ENCODE measurements around the gene SLC4A1. TPM values are rescaled to one million over a fixed set of nuclear protein-coding genes. Genes with fewer than 3 reads are reported as not detected.

Gene SLC4A1
- total RNA-seq = 1 to 10 TPM in 1 of 4 donors, not detected in 3; 2.4 TPM

GRCh38 chr17:44267818-44268490 lies at the start of gene SLC4A1:
Gene SLC4A1, minus strand, starts transcription at chr17:44268135. Its CDS starts 5,269 bp downstream, at chr17:44262866.
- DNase-seq (ENCODE audit: low spot score in 2 of 2) = no peak
- H3K4me3 ChIP-seq (ENCODE audit: low read depth, poor library complexity, severe bottlenecking) = no peak within 1 kb of the TSS
- 64 to 78% methylated on average over 14 of the region's 14 CpGs for WGBS, 2 donors
- intact Hi-C loops (cut with DNase I; ENCODE audit: low total_unique reads) = no loop called here
- TF ChIP-seq CTCF (IDR thresholded peaks at IDR 0.05) (no peak), POLR2A (IDR thresholded peaks at IDR 0.05) (no peak)

DNA sequence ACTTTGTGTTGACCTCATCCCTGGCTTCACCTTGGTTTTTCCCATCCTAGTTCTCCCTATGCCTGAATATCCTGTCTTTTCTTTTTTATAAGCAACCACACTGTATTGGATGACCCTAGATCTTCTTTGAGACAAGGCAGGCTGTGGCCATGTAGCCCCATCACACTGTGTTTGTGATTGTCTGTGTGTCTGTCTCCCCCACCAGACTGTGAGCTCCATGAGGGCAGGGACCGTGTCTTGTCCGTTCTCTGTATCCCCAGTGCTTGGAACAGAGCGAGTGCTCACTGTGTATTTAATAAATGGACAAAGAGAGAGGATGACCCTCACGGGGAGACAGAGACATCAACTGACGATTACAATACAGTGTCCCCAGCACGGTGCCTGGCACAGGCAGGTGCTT lies 49.6 kb upstream of the SLC4A1 start:
- WGBS, 2 donors = 88% methylated on average over 6 of the region's 6 CpGs
- intact Hi-C loops (cut with DNase I; ENCODE audit: low total_unique reads) = no loop called here
- DNase-seq (ENCODE audit: low spot score in 2 of 2) = no peak
- no peak for TF ChIP-seq POLR2A (IDR thresholded peaks at IDR 0.05)
- no peak overlapping the region for H3K4me3 ChIP-seq (ENCODE audit: low read depth, poor library complexity, severe bottlenecking)

DNA sequence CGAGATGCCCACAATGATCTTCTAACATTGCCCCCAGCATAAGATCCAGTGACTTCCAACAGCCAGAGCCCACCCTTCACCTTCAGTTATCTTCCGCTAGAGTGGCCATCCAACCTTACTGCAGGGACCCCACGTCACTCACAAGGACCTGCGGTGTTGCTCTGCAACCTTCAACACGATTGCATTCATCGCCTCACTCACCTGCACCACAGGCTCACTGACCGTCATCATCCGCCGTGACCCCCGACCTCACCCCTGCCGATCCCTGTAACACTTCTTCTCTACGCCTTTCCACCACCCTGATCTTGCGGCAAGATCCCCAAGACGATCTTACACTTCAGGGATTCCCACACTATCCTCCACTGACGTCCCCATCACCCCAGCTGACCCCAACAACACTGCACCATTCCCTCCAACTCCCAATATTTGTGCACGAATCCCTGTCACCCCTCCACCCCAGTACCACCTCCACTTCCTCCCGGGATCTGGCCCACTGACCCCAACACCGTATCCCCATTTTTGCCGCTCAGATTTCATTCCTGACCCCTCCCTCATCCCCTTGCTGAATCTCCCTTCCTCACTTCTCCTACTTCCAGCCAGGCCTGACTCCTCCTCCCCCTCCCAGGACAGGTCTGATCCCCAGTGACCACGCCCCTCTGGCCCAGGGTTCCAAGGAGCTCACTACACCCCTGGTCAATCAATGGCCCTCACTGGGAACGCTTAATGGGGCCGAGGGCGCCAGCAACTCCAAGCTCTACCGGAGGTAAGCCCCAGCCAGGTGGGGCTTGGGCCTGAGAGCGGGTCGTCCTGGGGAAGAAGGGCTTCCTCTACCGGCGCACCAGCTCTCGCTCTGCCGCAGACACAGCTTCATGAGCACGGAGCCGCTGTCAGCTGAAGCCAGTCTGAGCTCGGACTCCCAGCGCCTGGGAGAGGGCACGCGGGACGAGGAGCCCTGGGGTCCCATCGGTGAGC lies 48.1 kb upstream of the SLC4A1 start:
- intact Hi-C loops (cut with DNase I; ENCODE audit: low total_unique reads) = no loop called here
- no peak for TF ChIP-seq CTCF (IDR thresholded peaks at IDR 0.05)
- TF ChIP-seq POLR2A (IDR thresholded peaks at IDR 0.05) = no peak
- no peak overlapping the region for H3K4me3 ChIP-seq (ENCODE audit: low read depth, poor library complexity, severe bottlenecking)
- no peak for DNase-seq (ENCODE audit: low spot score in 2 of 2)
- WGBS, 2 donors = 7 to 11% methylated on average over 31 to 36 of the region's 38 CpGs

GRCh38 chr17:44314869-44315661 lies 47.1 kb upstream of the SLC4A1 start:
- H3K4me3 ChIP-seq (ENCODE audit: low read depth, poor library complexity, severe bottlenecking) = no peak overlapping the region
- intact Hi-C loops (cut with DNase I; ENCODE audit: low total_unique reads) = no loop called here
- WGBS, 2 donors = 1% methylated on average over 24 to 36 of the region's 81 CpGs
- TF ChIP-seq CTCF (IDR thresholded peaks at IDR 0.05) (no peak), POLR2A (IDR thresholded peaks at IDR 0.05) (no peak)
- DNase-seq (ENCODE audit: low spot score in 2 of 2) = no peak

GRCh38 chr17:44314524-44314868 lies 46.6 kb upstream of the SLC4A1 start:
- intact Hi-C loops (cut with DNase I; ENCODE audit: low total_unique reads) = no loop called here
- 25 to 38% methylated on average over 10 of the region's 11 CpGs for WGBS, 2 donors
- no peak for TF ChIP-seq CTCF (IDR thresholded peaks at IDR 0.05)
- no peak for TF ChIP-seq POLR2A (IDR thresholded peaks at IDR 0.05)
- no peak overlapping the region for H3K4me3 ChIP-seq (ENCODE audit: low read depth, poor library complexity, severe bottlenecking)
- DNase-seq (ENCODE audit: low spot score in 2 of 2) = no peak
